Limb (tissue), 2 donors: ENCODE measurements around the gene PAX4.
A peak's percentile ranks its signal among the peaks of the same experiment; 100 is the strongest.

Source experiments
- DNase-seq, 2 donors: peaks; one replicate each; pipeline ENCODE4 v3.0.0-alpha.2; 2016; ENCODE audit errors: extremely low spot score in 2 of 2

Gene PAX4

DNA sequence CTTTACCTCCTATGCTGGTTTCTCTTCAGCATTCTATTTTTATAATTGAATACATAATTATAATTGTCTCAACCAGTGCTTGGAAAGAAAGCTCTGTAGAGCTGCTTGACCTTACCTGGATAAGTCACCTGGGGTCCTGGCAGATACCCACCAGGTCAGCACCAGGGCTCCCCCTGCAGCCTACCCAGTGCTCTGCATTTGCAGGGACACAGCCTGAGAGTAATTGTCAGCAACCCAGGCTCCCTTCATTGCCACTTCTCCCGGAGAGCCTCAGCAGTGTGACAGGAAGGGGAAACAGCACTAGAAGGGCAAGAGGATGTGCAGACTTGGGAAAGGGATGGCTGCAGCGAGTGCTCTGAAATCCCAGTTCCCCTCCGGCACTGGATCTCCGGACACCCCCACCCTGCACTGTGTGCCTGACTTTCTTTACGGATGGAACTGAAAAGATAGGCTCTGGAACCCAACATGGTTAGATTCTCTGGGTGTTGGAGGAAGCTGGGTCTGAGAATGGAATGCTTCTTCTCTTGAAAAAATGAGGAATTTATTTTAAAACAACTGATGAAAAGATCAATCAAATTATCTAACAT is 11.4 kb upstream of the PAX4 start:
- no peak for DNase-seq

GRCh38 chr7:127628445-127628844 is 10.5 kb upstream of the PAX4 start:
- no peak for DNase-seq

DNA sequence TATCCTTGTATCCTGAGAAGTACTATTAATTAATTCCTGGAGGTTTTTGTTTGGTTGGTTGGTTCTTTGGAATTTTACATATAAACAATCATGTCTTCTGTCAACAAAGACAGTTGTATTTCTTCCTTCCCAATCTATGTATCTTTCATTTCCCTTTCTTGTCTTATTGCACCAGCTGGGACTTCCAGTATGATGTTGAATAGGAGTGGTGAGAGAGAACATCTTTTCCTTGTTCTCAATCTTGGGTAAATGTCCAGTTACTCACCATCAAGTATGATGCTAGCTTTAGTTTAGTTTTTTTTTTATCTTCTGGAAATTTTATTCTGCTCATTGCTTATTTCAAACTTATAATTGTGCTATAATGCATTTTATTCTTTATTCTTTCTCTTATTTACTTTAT is 7.4 kb upstream of the PAX4 start:
- no peak for DNase-seq

- DNase-seq: no peak
Observed at GRCh38 chr7:127620406-127621233, 2.7 kb upstream of the PAX4 start.

GRCh38 chr7:127619681-127620405 is 1.9 kb upstream of the PAX4 start:
- no peak for DNase-seq

DNA sequence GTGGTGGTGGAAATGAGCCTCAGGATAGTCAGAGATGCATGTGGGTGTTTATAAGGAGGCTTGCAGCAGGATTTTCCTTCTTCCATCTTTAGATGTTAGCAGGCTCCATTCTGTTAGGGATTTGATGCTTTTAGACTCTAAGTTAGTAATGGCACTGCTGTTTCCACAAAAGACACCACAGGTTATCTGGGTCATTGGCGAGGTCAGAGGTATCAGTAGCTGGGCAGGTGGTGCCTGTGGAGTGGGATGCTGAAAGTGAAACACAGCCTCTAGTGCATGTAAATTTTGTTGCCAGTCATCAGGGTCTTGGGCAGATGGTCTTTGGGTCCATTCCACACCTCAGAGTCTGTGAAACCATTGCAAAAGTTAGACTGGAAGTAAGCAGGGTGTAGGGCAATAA is 833 bp upstream of the PAX4 start:
- DNase-seq: no peak

DNA sequence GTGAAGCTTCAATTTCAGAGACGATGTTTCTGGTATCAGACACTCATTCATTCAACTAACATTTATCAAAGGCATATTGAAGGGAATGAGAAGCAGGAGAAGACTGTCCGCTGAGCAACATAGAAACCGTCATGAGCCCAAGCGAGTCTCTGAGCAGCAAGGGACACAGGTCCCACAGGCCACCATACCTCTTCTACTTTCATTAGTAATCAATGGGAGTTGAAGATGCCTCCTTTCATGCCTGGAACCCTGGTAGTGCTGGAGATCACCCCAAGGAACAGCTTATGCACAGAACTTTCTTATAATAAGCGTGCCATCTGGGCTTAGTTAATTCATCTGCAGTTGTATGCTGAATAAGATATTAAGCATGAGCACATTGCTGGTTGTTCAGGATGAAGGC is 1.2 kb downstream of the PAX4 start:
- DNase-seq: no peak

- DNase-seq: no peak
Observed at GRCh38 chr7:127612263-127612662, 5.7 kb downstream of the PAX4 start.

DNA sequence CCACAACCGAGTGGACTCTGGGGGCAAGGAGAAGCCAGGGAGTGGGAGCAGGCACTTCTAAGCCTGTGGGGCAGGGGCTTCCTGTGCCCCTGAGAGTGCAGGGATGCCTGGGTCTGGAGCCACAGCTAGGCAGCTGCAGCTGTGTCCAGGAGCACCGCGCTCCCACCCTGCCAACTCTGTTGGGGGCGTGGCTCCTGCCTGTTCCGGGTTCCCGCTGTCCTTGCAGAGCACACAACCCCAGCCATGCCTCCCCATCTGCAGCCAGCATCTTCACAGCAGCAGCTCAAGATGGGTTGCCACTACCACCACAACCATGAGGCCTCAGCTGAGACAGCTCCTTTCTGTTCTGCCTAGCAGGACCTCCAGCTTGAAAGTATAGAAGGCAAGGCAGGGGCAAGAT is 8.6 kb downstream of the PAX4 start:
- no peak for DNase-seq

- DNase-seq: no peak
Observed at GRCh38 chr7:127608446-127608845, 9.5 kb downstream of the PAX4 start.

GRCh38 chr7:127600885-127601284 is 17.1 kb downstream of the PAX4 start:
- DNase-seq: no peak

GRCh38 chr7:127598318-127598717 is 19.6 kb downstream of the PAX4 start:
- no peak for DNase-seq

- no peak for DNase-seq
Observed at GRCh38 chr7:127595737-127596136, 22.2 kb downstream of the PAX4 start.

GRCh38 chr7:127594490-127594889 is 23.5 kb downstream of the PAX4 start:
- DNase-seq: no peak

- no peak for DNase-seq
Observed at GRCh38 chr7:127592550-127592949, 25.4 kb downstream of the PAX4 start.

GRCh38 chr7:127591591-127591990 is 26.4 kb downstream of the PAX4 start:
- DNase-seq: no peak

GRCh38 chr7:127591189-127591588 is 26.8 kb downstream of the PAX4 start:
- no peak for DNase-seq

DNA sequence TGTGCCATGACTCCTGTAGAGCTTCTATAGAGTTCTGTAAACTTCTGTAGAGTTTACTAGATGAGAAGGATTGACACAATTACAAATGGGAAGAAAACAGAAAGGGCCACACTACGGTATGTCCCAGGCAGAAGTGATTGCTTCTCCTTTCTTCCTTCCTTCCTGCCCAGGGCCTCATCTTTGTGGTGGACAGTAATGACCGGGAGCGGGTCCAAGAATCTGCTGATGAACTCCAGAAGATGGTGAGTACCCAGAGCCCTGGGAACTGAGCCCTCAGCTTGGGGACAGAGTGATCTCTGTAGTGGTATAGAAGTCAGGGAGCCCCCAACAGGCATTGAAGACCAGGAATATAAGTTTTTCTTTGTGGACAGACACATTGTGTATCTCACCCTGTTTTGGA is 28.0 kb downstream of the PAX4 start:
- no peak for DNase-seq

DNA sequence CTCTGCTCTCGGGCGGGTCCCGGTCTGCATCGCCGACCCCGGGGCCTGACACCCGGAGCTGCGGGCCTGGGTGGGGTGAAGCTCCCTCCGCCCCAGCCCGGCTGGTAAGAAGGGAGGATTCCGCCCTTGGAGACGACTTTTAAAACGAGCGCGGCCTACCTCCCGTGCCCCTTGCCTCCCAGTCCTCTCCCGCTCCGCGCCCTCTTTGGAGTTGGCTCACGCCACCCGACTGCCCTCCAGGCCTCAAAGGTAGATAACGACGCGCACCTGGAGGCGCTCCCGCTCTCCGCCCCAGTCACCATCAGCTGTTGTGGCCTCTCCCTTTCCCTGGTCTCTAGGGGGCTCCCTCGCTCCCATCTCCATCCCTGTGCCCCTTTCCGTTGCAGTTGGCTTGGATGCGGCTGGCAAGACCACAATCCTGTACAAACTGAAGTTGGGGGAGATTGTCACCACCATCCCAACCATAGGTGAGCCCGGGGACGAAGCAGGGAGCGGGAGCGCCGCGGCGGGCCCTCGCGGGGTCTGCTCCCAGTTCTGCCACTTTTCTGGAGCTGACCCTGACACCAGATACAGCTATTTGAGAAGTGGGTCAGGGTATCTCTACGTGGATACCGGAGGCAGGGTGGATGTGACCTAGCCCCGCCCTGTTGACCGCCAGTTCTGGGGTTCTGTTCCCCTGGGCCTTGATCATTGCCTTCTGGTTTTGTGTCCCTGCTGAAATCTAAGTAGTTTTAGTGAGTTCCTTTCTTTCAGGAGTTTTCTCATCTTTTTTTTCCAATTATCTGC is 29.1 kb downstream of the PAX4 start:
- peak; percentile 36 to 77 for DNase-seq

DNA sequence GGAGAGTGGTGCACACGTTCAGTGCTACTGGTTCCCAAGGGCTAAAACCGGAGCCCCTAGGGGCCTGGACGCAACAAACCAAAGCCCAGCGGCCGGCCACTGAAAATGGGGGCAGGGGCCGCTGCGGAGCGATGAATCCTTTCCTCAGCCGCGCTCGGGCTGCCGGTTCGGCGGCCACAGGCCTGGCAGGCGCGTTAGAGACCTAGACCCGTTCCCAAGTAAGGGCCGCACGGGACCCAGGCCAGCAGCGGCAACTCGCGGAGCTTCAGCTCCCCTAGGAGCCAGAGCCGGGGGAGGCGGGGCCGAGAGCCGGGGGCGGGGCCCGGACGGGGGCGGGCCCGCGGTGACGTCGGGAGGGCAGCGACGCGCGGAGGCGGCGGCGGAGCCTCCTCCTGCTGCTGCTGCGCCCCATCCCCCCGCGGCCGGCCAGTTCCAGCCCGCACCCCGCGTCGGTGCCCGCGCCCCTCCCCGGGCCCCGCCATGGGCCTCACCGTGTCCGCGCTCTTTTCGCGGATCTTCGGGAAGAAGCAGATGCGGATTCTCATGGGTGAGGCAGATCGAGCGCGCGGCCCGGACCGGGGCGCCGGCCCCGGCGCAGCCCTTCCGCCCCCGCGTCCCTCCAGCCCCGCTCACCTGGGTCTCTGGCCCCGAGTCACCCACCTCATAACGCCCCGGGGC is 29.8 kb downstream of the PAX4 start, which contains the start of gene ARF5:
Gene ARF5 (plus strand): TSS at position 393 of the 678 bp plus-strand sequence. CDS start 88 bp downstream, at position 481.
- DNase-seq: peak; percentile 74 to 96

DNA sequence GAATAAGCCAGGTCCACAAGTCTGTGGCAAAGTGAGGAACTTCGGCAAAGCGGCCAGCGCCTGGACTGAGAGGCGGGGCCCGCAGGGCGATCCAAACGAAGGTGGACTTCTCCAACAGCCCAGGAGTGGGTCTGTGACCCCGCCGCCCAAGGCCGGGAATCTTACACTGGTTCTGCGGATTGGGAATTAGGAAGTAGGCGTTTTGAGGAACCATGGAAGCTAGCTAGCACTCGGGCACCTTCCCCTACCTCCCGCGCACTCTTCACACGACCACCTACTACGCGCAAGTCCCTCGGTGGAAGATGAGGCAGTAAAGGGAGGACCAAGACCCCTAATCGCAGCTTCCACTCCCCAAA is 30.3 kb downstream of the PAX4 start:
- peak in 1 of 2 donors; percentile 41 for DNase-seq
